Thymus (tissue), 11 donors: ENCODE data around the gene GIT2. TPM values are rescaled to one million over a fixed set of nuclear protein-coding genes. Genes with fewer than 3 reads are reported as not detected.
A peak's percentile ranks its signal among the peaks of the same experiment; 100 is the strongest.

ENCODE experiments used
- DNase-seq, 9 donors: peaks; one replicate each; pipeline ENCODE4 v3.0.0-alpha.2; 2013; ENCODE audit warnings: low spot score in 9 of 9, low read depth in 6 of 9, missing footprints in 1 of 9
- H3K27ac ChIP-seq, 2 donors: one replicate each; pipeline ENCODE4 v1.5.1; 2013; ENCODE audit warnings: control low read depth in 1 of 2, low read depth in 1 of 2, low read length in 1 of 2, mild to moderate bottlenecking in 1 of 2, moderate library complexity in 1 of 2
- H3K27me3 ChIP-seq, 2 donors: one replicate each; pipeline ENCODE4 v1.5.1; 2013; ENCODE audit warnings: low read length in 1 of 2; ENCODE audit not compliant: control insufficient read depth in 2 of 2, insufficient read depth in 1 of 2
- H3K36me3 ChIP-seq, 2 donors: one replicate each; pipeline ENCODE4 v1.5.1; 2013; ENCODE audit warnings: low read length in 1 of 2, mild to moderate bottlenecking in 1 of 2, moderate library complexity in 1 of 2; ENCODE audit not compliant: control insufficient read depth in 2 of 2, insufficient read depth in 2 of 2
- H3K4me1 ChIP-seq, 2 donors: one replicate each; pipeline ENCODE4 v1.5.1; 2013; ENCODE audit warnings: low read length in 2 of 2; ENCODE audit not compliant: control insufficient read depth in 2 of 2, insufficient read depth in 2 of 2
- H3K4me3 ChIP-seq, 2 donors: one replicate each; pipeline ENCODE4 v1.5.1; 2013; ENCODE audit warnings: low read length in 2 of 2, control low read depth in 1 of 2, mild to moderate bottlenecking in 1 of 2
- H3K9me3 ChIP-seq, 2 donors: one replicate each; pipeline ENCODE4 v1.5.1; 2013; ENCODE audit warnings: low read length in 1 of 2, mild to moderate bottlenecking in 1 of 2; ENCODE audit not compliant: control insufficient read depth in 2 of 2, insufficient read depth in 1 of 2
- WGBS: extraction: QIAGEN DNeasy Blood & Tissue Kit; methylation state at CpG from one replicate; pipeline ENCODE4 v1.1.7; 2013; 5-methylcytosine and 5-hydroxymethylcytosine counted together
- polyA plus RNA-seq: library from polyadenylated mRNA; stranded (reverse); fragments of 200-250 nt; gene quantifications from one replicate; pipeline ENCODE4 v1.2.3, GENCODE V29; 2013
- total RNA-seq: library from RNA; stranded (reverse); fragments of 120-200 nt; gene quantifications from one replicate; pipeline ENCODE4 v1.2.4, GENCODE V29; 2013
- donor health status: healthy.

The GIT2 gene
- total and polyA plus RNA-seq, 2 donors: 37.6 to 41.9 TPM

GRCh38 chr12:109880043-109880931, 115.9 kb downstream of the GIT2 start, which contains the start of gene GLTP:
GLTP (minus strand) TSS chr12:109880541; CDS start chr12:109880374, 167 bp downstream.
- H3K27ac ChIP-seq: peak within 1 kb of the TSS in 1 of 2 donors; percentile 55
- H3K4me3 ChIP-seq: peak within 1 kb of the TSS; percentile 66 to 81
- H3K9me3 ChIP-seq: no peaks in the 10 kb centered on the region
- DNase-seq: peak in 8 of 9 donors; percentile 76 to 95 (median 86)
- peaks cover 0 to 23% of the 10 kb centered on the region in 2 donors for H3K4me1 ChIP-seq
- peaks cover 4 to 9% of the 10 kb centered on the region in 2 donors for H3K27me3 ChIP-seq
- WGBS: under 1% methylated on average over 92 of the region's 92 CpGs
- no peaks in the 10 kb centered on the region for H3K36me3 ChIP-seq

Other genes with a start within 250 kb of the GIT2 start
- gene TRPV4, start 163.0 kb downstream of the GIT2 start, total RNA-seq: 0.19 TPM
- 0.59 TPM for gene TRPV4, start 163.0 kb downstream of the GIT2 start, polyA plus RNA-seq
- 20.7 TPM for gene GLTP, start 115.8 kb downstream of the GIT2 start, total RNA-seq
- 78.5 TPM for gene GLTP, start 115.8 kb downstream of the GIT2 start, polyA plus RNA-seq
- gene TCHP, start 96.1 kb downstream of the GIT2 start, total RNA-seq: 8.0 TPM
- gene TCHP, start 96.1 kb downstream of the GIT2 start, polyA plus RNA-seq: 10.0 TPM
- 47.2 TPM for gene ANKRD13A, start 3.1 kb upstream of the GIT2 start, total RNA-seq
- gene ANKRD13A, start 3.1 kb upstream of the GIT2 start, polyA plus RNA-seq: 30.8 TPM
- 16.6 TPM for gene C12orf76, start 52.2 kb upstream of the GIT2 start, total RNA-seq
- gene C12orf76, start 52.2 kb upstream of the GIT2 start, polyA plus RNA-seq: 21.5 TPM
- 8.0 TPM for gene IFT81, start 128.0 kb upstream of the GIT2 start, total RNA-seq
- 7.3 TPM for gene IFT81, start 128.0 kb upstream of the GIT2 start, polyA plus RNA-seq